HepG2 (cell line): ENCODE data around the gene RUNX3.

Experiments used
- AHR ChIP-seq: IDR thresholded peaks from 2 replicates; pipeline ENCODE4 v1.6.1; 2018; ENCODE audit warnings: missing genetic modification reagents, missing compliant biosample characterization
- EP300 ChIP-seq, 3 experiments: sonication (generic) in 1 of 3; formaldehyde crosslinking in 1 of 3; IDR thresholded peaks; 2 replicates each; pipeline versions ENCODE4 v1.5.1 to v1.6.1; 2011 to 2020; ENCODE audit warnings: low read depth in 2 of 3, low read length in 2 of 3, borderline replicate concordance in 1 of 3, improper control_type of control experiment in 1 of 3, mild to moderate bottlenecking in 1 of 3, missing genetic modification reagents in 1 of 3, moderate library complexity in 1 of 3
- ETV6 ChIP-seq: sonication (generic); formaldehyde crosslinking; conservative IDR thresholded peaks from 2 replicates; pipeline ENCODE4 v1.4.0; 2020; ENCODE audit warnings: missing genetic modification reagents
- HNRNPK ChIP-seq: fragments of 200-400 bp; formaldehyde crosslinking; IDR thresholded peaks from 2 replicates; pipeline ENCODE4 v1.6.1; 2018; ENCODE audit warnings: low read length, low read depth, moderate library complexity, mild to moderate bottlenecking; ENCODE audit not compliant: poor library complexity, severe bottlenecking
- PAX8 ChIP-seq: sonication (generic); formaldehyde crosslinking; IDR thresholded peaks from 2 replicates; pipeline ENCODE4 v1.8.0; 2022; ENCODE audit warnings: mild to moderate bottlenecking, missing genetic modification reagents, borderline replicate concordance
- RAD21 ChIP-seq: fragments of 450-650 bp; formaldehyde crosslinking; IDR thresholded peaks from 2 replicates; pipeline ENCODE4 v1.5.0; 2020; ENCODE audit warnings: mild to moderate bottlenecking
- SP4 ChIP-seq: sonication (generic); formaldehyde crosslinking; IDR thresholded peaks from 2 replicates; pipeline ENCODE4 v1.8.1; 2023; ENCODE audit warnings: mild to moderate bottlenecking, missing genetic modification reagents
- YY1 ChIP-seq: IDR thresholded peaks from 2 replicates; pipeline ENCODE4 v1.6.1; 2011; ENCODE audit warnings: low read length, low read depth, moderate library complexity, mild to moderate bottlenecking; ENCODE audit not compliant: insufficient read depth, insufficient replicate concordance
- ZNF383 ChIP-seq: sonication (generic); formaldehyde crosslinking; IDR thresholded peaks from 2 replicates; pipeline ENCODE4 v1.4.0; 2020; ENCODE audit warnings: missing genetic modification reagents, mild to moderate bottlenecking, borderline replicate concordance
- ZNF496 ChIP-seq: sonication (generic); formaldehyde crosslinking; IDR thresholded peaks from 2 replicates; pipeline ENCODE4 v1.8.1; 2023; ENCODE audit warnings: mild to moderate bottlenecking, moderate library complexity, missing genetic modification reagents; ENCODE audit not compliant: insufficient replicate concordance
- ZNF772 ChIP-seq: sonication (generic); formaldehyde crosslinking; IDR thresholded peaks from 2 replicates; pipeline ENCODE4 v1.5.0; 2020; ENCODE audit warnings: mild to moderate bottlenecking, missing genetic modification reagents
- TF ChIP-seq, protein P1 (sequence below): sonication (generic); formaldehyde crosslinking; IDR thresholded peaks from 2 replicates; pipeline ENCODE4 v1.5.0; 2020; ENCODE audit warnings: mild to moderate bottlenecking, missing genetic modification reagents, moderate library complexity
- TF ChIP-seq, protein P2 (sequence below), 2 experiments: IDR thresholded peaks; 2 replicates each; pipeline ENCODE4 v1.6.1; 2011 to 2012; ENCODE audit warnings: low read length in 2 of 2, borderline replicate concordance in 1 of 2, low read depth in 1 of 2, mild to moderate bottlenecking in 1 of 2, moderate library complexity in 1 of 2

DNA sequence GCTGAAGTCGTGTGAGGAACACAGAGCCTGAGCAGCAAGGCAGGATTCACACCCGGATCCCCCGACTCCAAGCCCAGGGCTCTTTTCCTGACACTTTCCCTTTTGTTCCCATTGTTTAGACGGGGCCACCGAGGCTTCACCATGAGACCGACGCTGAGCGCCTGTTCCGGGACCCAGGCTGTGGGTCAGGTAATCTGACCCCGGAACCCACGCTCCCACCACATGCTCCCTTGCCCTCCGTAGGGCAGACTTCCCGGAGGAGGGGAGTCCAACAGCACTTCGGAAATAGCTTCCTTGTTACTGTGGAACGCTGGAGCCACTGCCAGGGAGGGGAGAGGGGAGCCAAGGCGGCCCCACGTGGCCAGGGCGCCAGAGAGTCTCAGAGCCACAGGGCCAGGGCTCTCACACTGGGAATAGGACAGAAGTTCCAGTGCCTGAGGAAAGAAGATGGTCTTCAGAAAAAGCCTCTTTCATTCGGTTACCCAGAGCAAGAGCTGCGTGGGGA is 18.4 kb downstream of the RUNX3 start:
- no peak for TF ChIP-seq RAD21 (CRISPR knock-in tag)
- TF ChIP-seq YY1 = no peak
- no peak for TF ChIP-seq SP4 (CRISPR knock-in tag)
- TF ChIP-seq EP300 (IDR thresholded peaks at IDR 0.05; ENCODE audit: low read depth in 2 of 2, low read length in 2 of 2) = no peak
- TF ChIP-seq EP300 (CRISPR knock-in tag; IDR thresholded peaks at IDR 0.05; ENCODE audit: borderline replicate concordance) = no peak
- TF ChIP-seq, protein P1, sequence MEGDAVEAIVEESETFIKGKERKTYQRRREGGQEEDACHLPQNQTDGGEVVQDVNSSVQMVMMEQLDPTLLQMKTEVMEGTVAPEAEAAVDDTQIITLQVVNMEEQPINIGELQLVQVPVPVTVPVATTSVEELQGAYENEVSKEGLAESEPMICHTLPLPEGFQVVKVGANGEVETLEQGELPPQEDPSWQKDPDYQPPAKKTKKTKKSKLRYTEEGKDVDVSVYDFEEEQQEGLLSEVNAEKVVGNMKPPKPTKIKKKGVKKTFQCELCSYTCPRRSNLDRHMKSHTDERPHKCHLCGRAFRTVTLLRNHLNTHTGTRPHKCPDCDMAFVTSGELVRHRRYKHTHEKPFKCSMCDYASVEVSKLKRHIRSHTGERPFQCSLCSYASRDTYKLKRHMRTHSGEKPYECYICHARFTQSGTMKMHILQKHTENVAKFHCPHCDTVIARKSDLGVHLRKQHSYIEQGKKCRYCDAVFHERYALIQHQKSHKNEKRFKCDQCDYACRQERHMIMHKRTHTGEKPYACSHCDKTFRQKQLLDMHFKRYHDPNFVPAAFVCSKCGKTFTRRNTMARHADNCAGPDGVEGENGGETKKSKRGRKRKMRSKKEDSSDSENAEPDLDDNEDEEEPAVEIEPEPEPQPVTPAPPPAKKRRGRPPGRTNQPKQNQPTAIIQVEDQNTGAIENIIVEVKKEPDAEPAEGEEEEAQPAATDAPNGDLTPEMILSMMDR (CRISPR knock-in tag) = no peak
- no peak for TF ChIP-seq ETV6 (CRISPR knock-in tag)
- TF ChIP-seq HNRNPK = no peak
- TF ChIP-seq, protein P2, sequence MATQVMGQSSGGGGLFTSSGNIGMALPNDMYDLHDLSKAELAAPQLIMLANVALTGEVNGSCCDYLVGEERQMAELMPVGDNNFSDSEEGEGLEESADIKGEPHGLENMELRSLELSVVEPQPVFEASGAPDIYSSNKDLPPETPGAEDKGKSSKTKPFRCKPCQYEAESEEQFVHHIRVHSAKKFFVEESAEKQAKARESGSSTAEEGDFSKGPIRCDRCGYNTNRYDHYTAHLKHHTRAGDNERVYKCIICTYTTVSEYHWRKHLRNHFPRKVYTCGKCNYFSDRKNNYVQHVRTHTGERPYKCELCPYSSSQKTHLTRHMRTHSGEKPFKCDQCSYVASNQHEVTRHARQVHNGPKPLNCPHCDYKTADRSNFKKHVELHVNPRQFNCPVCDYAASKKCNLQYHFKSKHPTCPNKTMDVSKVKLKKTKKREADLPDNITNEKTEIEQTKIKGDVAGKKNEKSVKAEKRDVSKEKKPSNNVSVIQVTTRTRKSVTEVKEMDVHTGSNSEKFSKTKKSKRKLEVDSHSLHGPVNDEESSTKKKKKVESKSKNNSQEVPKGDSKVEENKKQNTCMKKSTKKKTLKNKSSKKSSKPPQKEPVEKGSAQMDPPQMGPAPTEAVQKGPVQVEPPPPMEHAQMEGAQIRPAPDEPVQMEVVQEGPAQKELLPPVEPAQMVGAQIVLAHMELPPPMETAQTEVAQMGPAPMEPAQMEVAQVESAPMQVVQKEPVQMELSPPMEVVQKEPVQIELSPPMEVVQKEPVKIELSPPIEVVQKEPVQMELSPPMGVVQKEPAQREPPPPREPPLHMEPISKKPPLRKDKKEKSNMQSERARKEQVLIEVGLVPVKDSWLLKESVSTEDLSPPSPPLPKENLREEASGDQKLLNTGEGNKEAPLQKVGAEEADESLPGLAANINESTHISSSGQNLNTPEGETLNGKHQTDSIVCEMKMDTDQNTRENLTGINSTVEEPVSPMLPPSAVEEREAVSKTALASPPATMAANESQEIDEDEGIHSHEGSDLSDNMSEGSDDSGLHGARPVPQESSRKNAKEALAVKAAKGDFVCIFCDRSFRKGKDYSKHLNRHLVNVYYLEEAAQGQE (IDR thresholded peaks at IDR 0.05; ENCODE audit: borderline replicate concordance in 1 of 2, low read depth in 1 of 2, low read length in 2 of 2) = no peak
- no peak for TF ChIP-seq PAX8 (CRISPR knock-in tag)
- TF ChIP-seq ZNF772 (CRISPR knock-in tag) = no peak
- no peak for TF ChIP-seq ZNF496 (CRISPR knock-in tag)
- TF ChIP-seq AHR (CRISPR knock-in tag) = no peak
- TF ChIP-seq ZNF383 (CRISPR knock-in tag) = no peak
